ENCODE data around the gene OSBPL1A.
"Not testable (repeated sequence)": the region's sequence is repeated elsewhere in the genome, so short reads cannot be mapped to it uniquely, and the experiment has no call there.

OSBPL1A gene

DNA sequence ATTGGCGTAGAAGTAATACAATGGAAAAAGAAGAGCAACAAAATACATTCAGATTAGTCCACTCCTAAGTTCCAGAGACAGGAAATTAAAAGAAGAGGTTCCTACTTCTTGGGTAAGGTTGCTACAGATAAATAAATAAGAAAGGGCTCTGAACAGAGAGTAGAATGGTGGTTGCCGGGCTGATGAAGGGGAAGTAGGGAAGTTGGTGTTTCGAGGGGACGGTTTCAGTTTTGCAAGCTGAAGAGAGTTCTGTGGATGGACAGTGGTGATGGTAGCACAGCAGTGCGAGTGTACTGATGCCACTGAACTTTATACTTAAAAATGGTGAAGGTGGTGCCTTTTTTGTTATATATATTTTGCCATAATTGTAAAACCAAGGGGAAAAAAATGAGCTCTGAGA lies 210.6 kb downstream of the OSBPL1A start:
- no peak for ATAC-seq
- Mint-ChIP-seq H3K27me3 (no peaks in the 10 kb centered on the region), H3K27ac (no peak overlapping the region), H3K9me3 (no peaks in the 10 kb centered on the region), H3K4me3 (no peak overlapping the region), H3K4me1 (no peaks in the 10 kb centered on the region)
- no peak for DNase-seq

GRCh38 chr18:24185805-24186204 lies 211.8 kb downstream of the OSBPL1A start:
- H3K27me3 Mint-ChIP-seq = no peaks in the 10 kb centered on the region
- ATAC-seq (no peak), DNase-seq (no peak)
- no peak overlapping the region for H3K27ac Mint-ChIP-seq
- no peaks in the 10 kb centered on the region for H3K4me1 Mint-ChIP-seq
- no peaks in the 10 kb centered on the region for H3K9me3 Mint-ChIP-seq
- no peak overlapping the region for H3K4me3 Mint-ChIP-seq

- H3K9me3 Mint-ChIP-seq = no peaks in the 10 kb centered on the region
- H3K27me3 Mint-ChIP-seq = no peaks in the 10 kb centered on the region
- H3K4me1 Mint-ChIP-seq = no peaks in the 10 kb centered on the region
- ATAC-seq = no peak
- H3K4me3 Mint-ChIP-seq = no peak overlapping the region
- peak overlapping the region in 1 of 2 donors; percentile 34 for H3K27ac Mint-ChIP-seq
- DNase-seq = no peak
Observed at GRCh38 chr18:24181806-24182205, 215.8 kb downstream of the OSBPL1A start.

DNA sequence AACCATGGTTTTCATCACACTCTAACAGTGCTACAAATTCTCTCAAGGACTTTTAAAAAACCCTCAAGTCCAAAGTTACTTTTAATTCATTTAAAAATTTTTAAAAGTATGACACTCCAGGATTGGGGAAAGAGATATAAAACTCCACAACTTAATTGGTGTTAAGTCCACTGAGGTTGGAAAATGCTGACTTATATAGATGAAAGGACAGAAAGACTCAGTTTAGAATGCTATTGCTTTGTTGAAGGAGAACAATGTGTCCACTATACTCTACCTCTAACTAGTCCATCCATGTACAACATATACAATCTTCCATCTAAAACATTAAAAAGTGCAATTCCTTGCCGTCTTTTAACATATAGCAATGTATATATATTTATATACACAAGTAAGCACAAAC lies 217.6 kb downstream of the OSBPL1A start:
- Mint-ChIP-seq H3K9me3 (no peaks in the 10 kb centered on the region), H3K4me3 (no peak overlapping the region), H3K27ac (no peak overlapping the region), H3K27me3 (no peaks in the 10 kb centered on the region), H3K4me1 (no peaks in the 10 kb centered on the region)
- DNase-seq (no peak), ATAC-seq (no peak)

DNA sequence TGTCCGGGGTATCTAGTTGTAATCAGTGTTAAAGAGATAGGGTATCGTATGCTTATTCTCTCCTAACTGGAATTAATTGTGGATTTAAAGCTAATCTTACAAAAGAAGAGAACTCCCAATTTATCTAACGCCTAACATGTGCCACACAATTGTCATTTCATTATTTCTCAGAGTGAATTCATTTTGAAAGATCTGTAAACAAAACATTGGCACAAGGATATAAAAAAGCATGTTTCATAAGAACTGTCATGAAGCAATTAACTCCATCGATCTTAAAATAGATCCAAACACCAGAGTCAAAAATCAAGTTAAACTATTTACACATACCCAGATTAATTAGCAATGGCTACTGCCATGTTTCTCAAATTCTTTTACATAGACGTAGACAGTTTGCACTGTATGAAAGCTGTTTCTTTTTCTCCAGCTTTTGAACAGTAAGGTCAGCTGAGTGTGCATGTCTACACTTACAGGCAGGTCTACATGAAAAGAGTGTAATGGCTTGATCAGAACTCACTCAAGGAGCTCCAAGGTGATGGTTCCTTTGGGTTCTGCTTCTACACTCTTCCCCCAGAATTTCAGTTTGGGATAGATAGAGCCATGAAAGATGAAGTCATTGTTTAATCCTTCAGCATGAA lies 220.0 kb downstream of the OSBPL1A start:
- ATAC-seq (no peak), DNase-seq (no peak)
- H3K4me3 Mint-ChIP-seq = no peak overlapping the region
- no peaks in the 10 kb centered on the region for H3K9me3 Mint-ChIP-seq
- no peak overlapping the region for H3K27ac Mint-ChIP-seq
- H3K4me1 Mint-ChIP-seq = no peaks in the 10 kb centered on the region
- H3K27me3 Mint-ChIP-seq = no peaks in the 10 kb centered on the region

DNA sequence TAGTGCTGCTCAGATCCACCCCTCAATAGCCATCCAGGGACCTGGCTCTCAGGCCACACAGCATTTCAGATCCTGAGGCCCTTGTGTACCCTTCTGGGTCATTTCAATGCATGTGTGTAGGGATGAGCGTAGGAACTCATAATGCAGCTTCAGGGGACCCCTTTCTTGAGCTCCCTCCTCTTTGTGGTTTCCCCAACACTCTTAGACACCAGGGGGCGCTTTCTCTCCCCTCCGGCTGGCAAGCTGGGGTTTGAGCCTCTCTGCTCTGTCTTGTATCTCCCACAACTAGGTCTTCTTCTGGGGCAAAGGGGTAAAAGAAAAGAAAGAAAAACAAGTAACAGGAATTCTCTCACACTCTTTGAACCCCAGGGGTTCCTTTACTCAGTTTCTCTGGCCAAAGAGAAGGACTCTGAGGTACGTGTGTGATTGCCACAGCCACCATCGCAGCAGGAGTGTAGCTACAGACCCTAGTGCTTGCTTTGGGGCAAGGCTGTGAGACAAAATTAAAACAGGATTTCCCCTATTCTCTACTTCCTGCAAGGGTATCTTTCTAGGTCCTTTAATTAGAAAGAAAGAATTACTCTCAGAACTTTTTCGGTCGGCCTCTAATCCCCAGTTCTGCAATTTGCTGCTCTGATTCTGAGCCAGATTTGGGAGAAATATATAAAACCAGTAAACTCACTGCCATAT lies 220.8 kb downstream of the OSBPL1A start:
- no peak overlapping the region for H3K4me3 Mint-ChIP-seq
- no peaks in the 10 kb centered on the region for H3K9me3 Mint-ChIP-seq
- no peaks in the 10 kb centered on the region for H3K4me1 Mint-ChIP-seq
- peak; percentile 50 for ATAC-seq
- no peaks in the 10 kb centered on the region for H3K27me3 Mint-ChIP-seq
- peak; percentile 32 to 41 for DNase-seq
- H3K27ac Mint-ChIP-seq = no peak overlapping the region

GRCh38 chr18:24173997-24174396 lies 223.6 kb downstream of the OSBPL1A start:
- ATAC-seq = peak; percentile 56
- H3K27me3 Mint-ChIP-seq = no peaks in the 10 kb centered on the region
- H3K4me3 Mint-ChIP-seq = no peak overlapping the region
- H3K4me1 Mint-ChIP-seq = no peaks in the 10 kb centered on the region
- no peak overlapping the region for H3K27ac Mint-ChIP-seq
- no peaks in the 10 kb centered on the region for H3K9me3 Mint-ChIP-seq
- no peak for DNase-seq

DNA sequence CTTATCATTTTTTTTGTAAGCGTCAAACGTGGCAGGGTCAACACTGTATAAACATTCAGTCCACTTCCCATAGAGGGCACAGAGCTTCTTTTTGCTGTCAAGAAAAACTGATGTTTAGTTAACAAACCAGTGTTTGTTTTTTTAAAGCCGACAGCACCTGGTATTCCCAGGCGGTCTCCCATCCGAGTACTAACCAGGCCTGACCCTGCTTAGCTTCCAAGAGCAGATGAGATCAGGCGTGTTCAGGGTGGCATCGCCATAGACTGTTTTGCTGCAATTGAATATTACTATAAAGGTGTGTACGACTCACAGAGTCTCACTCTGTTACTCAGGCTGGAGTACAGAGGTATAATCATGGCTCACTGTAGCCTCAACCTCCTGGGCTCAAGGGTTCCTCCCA lies 227.3 kb downstream of the OSBPL1A start:
- H3K27me3 Mint-ChIP-seq = no peaks in the 10 kb centered on the region
- DNase-seq (no peak), ATAC-seq (no peak)
- no peak overlapping the region for H3K4me3 Mint-ChIP-seq
- H3K4me1 Mint-ChIP-seq = no peaks in the 10 kb centered on the region
- H3K9me3 Mint-ChIP-seq = no peaks in the 10 kb centered on the region
- peak overlapping the region in 1 of 2 donors; percentile 16 for H3K27ac Mint-ChIP-seq

GRCh38 chr18:24168496-24168895 lies 229.1 kb downstream of the OSBPL1A start:
- H3K4me3 Mint-ChIP-seq = no peak overlapping the region
- no peaks in the 10 kb centered on the region for H3K9me3 Mint-ChIP-seq
- no peak overlapping the region for H3K27ac Mint-ChIP-seq
- no peaks in the 10 kb centered on the region for H3K27me3 Mint-ChIP-seq
- H3K4me1 Mint-ChIP-seq = no peaks in the 10 kb centered on the region
- DNase-seq (no peak), ATAC-seq (no peak)

- H3K27ac Mint-ChIP-seq = no peak overlapping the region
- DNase-seq = no peak
- no peaks in the 10 kb centered on the region for H3K27me3 Mint-ChIP-seq
- no peaks in the 10 kb centered on the region for H3K9me3 Mint-ChIP-seq
- no peaks in the 10 kb centered on the region for H3K4me1 Mint-ChIP-seq
- no peak overlapping the region for H3K4me3 Mint-ChIP-seq
- ATAC-seq = no peak
Observed at GRCh38 chr18:24161304-24161703, 236.3 kb downstream of the OSBPL1A start.

GRCh38 chr18:24160086-24160485 lies 237.5 kb downstream of the OSBPL1A start:
- no peak overlapping the region for H3K4me3 Mint-ChIP-seq
- H3K9me3 Mint-ChIP-seq = no peaks in the 10 kb centered on the region
- no peaks in the 10 kb centered on the region for H3K4me1 Mint-ChIP-seq
- H3K27me3 Mint-ChIP-seq = no peaks in the 10 kb centered on the region
- no peak overlapping the region for H3K27ac Mint-ChIP-seq
- DNase-seq (no peak), ATAC-seq (no peak)

DNA sequence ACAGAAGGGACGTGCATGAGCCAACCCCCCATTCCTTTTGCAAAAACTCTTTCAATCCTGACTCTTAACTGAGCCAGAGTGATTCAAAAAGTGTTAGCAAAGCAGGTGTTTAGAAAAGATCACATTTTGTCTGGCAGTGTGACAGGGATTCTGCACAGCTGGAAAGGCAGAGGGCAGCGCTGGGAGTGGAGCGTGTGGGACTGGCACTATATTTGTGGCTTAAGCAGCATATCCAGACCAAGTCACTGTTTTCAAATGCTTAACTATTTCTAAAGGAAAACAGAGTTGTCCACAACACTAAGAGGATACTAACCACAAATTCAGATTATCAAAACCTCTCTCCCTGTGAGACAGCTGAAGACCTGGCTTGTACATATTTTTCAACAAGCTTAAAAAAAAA lies 239.8 kb downstream of the OSBPL1A start:
- Mint-ChIP-seq H3K4me1 (no peaks in the 10 kb centered on the region), H3K4me3 (no peak overlapping the region), H3K27ac (no peak overlapping the region), H3K9me3 (no peaks in the 10 kb centered on the region), H3K27me3 (no peaks in the 10 kb centered on the region)
- no peak for ATAC-seq
- DNase-seq = no peak

- DNase-seq (no peak), ATAC-seq (no peak)
- Mint-ChIP-seq H3K27ac (no peak overlapping the region), H3K4me3 (no peak overlapping the region), H3K9me3 (no peaks in the 10 kb centered on the region), H3K4me1 (no peaks in the 10 kb centered on the region), H3K27me3 (no peaks in the 10 kb centered on the region)
Observed at GRCh38 chr18:24153397-24153796, 244.2 kb downstream of the OSBPL1A start.

DNA sequence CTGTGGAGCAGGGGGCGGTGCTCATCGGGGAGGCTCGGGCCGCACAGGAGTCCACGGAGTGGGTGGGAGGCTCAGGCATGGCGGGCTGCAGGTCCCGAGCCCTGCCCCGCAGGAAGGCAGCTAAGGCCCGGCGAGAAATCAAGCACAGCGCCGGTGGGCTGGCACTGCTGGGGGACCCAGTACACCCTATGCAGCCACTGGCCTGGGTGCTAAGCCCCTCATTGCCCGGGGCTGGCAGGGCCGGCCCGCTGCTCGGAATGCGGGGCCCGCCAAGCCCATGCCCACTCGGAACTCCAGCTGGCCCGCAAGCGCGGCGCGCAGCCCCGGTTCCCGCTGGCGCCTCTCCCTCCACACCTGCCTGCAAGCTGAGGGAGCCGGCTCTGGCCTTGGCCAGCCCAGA lies 248.0 kb downstream of the OSBPL1A start:
- H3K27ac Mint-ChIP-seq, H3K4me1 Mint-ChIP-seq: not testable (repeated sequence)

GRCh38 chr18:24142376-24142775 lies 255.2 kb downstream of the OSBPL1A start:
- H3K4me1 Mint-ChIP-seq = peaks cover 25% of the 10 kb centered on the region
- H3K27ac Mint-ChIP-seq = no peak overlapping the region
- peaks cover 48% of the 10 kb centered on the region for H3K27me3 Mint-ChIP-seq
- H3K9me3 Mint-ChIP-seq = peaks cover 0 to 7% of the 10 kb centered on the region in 2 donors
- ATAC-seq (no peak), DNase-seq (no peak)
- no peak overlapping the region for H3K4me3 Mint-ChIP-seq

More for the DNA sequence above, 248.0 kb downstream of the OSBPL1A start:
- H3K9me3 Mint-ChIP-seq, ATAC-seq, H3K4me3 Mint-ChIP-seq, DNase-seq: not testable (repeated sequence)
- peaks cover 11% of the 10 kb centered on the region for H3K27me3 Mint-ChIP-seq

GRCh38 chr18:24140697-24141096 lies 256.9 kb downstream of the OSBPL1A start:
- Mint-ChIP-seq H3K4me1 (peaks cover 32% of the 10 kb centered on the region), H3K27ac (no peak overlapping the region), H3K9me3 (peaks cover 0 to 7% of the 10 kb centered on the region in 2 donors), H3K4me3 (no peak overlapping the region), H3K27me3 (peaks cover 40% of the 10 kb centered on the region)
- ATAC-seq = no peak
- no peak for DNase-seq
